Activated T-helper 2 cell treated with anti-CD3 and anti-CD28 coated beads, Interferon-gamma antibody, Interleukin-2, Interleukin-4, amounts not matched to agents 10 μg/mL and 5 μg/mL and 100 μg/mL, durations not matched to agents 14 hours and 24 hours and 36 hours (primary cell): Measurements from ENCODE around the gene MPP4. TPM values are rescaled to one million over a fixed set of nuclear protein-coding genes. Genes with fewer than 3 reads are reported as not detected.

Experiments used
- DNase-seq: peaks from one replicate; pipeline ENCODE4 v3.0.0; 2021; ENCODE audit warnings: low spot score
- H3K27ac Mint-ChIP-seq: one replicate; pipeline ENCODE4 v1.8.0; 2021; ENCODE audit warnings: mixed read lengths
- H3K27me3 Mint-ChIP-seq: one replicate; pipeline ENCODE4 v1.8.0; 2021; ENCODE audit warnings: low read depth, mixed read lengths
- H3K36me3 Mint-ChIP-seq: one replicate; pipeline ENCODE4 v1.8.0; 2021; ENCODE audit warnings: low read depth, mixed read lengths
- H3K4me1 Mint-ChIP-seq: one replicate; pipeline ENCODE4 v1.8.0; 2021; ENCODE audit warnings: low read depth, mixed read lengths
- H3K4me3 Mint-ChIP-seq: one replicate; pipeline ENCODE4 v1.8.0; 2021; ENCODE audit warnings: low read depth, mild to moderate bottlenecking, moderate library complexity, mixed read lengths
- H3K9me3 Mint-ChIP-seq: one replicate; pipeline ENCODE4 v1.8.0; 2021; ENCODE audit warnings: mixed read lengths
- intact Hi-C: fragments of 100-400 bp; cut with micrococcal nuclease; formaldehyde crosslinking; loops from one replicate; pipeline ENCODE4 v1.15.1; 2023
- total RNA-seq: library from RNA; stranded (reverse); gene quantifications from 2 replicates; pipeline ENCODE4 v1.2.3, GENCODE V29; 2022

Gene MPP4
- total RNA-seq, 1 donor from 2014 or later = not detected

DNA sequence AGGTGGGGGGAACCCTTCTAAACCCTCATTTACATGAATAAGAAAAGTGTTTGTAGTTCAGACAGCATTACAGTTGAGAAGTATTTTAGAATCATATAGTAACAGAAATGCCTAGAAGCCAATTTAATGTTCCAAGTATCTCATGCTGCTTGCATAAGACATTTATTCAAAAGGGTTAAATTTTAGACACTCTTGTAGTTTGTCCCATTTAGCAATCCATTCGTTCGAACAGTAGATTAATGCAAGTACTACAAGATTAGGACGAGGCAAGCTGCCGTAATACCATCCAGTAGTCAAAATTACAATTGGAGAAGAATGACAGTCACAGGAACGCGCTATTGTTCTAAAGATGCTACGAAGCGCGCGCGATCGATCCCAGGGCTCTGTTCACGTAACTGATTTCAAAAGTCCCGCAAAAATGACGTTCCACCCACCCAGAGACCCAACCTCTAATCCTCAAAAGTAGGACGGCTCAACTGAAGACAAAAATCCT, 56.3 kb downstream of the MPP4 start:
- peak overlapping the region; percentile 91 for H3K27ac Mint-ChIP-seq
- intact Hi-C loops = loop anchor here (1.0 to 2.0 kb wide), 3 partner anchors 139 to 409 kb away; partner anchors contain the start of genes ALS2, STRADB and TRAK2
- DNase-seq = no peak
- H3K9me3 Mint-ChIP-seq = no peaks in the 10 kb centered on the region
- H3K4me1 Mint-ChIP-seq = peaks cover 15% of the 10 kb centered on the region
- H3K4me3 Mint-ChIP-seq = peak overlapping the region; percentile 87
- H3K27me3 Mint-ChIP-seq = peaks cover 1% of the 10 kb centered on the region
- H3K36me3 Mint-ChIP-seq = peaks cover 13% of the 10 kb centered on the region

DNA sequence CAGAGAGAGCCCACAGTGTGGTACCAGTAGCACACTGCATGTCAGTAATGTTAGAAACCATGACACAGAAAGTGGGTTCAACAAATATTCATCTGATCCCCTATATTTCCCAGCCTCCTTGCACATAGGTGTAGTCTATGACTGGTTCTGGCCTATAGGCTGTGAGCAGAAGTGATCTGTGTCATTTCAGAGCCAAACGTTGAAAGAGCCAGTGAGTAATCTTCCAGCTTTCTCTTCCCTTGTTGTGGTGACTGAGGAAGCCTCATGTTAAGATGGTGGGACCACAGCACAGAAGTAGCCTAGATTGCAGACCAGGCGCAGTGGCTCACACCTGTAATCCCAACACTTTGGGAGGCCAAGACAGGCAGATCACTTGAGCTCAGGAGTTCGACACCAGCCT, 59.2 kb downstream of the MPP4 start:
- no peaks in the 10 kb centered on the region for H3K9me3 Mint-ChIP-seq
- H3K4me1 Mint-ChIP-seq = peaks cover 13% of the 10 kb centered on the region
- H3K4me3 Mint-ChIP-seq = no peak overlapping the region
- H3K36me3 Mint-ChIP-seq = peaks cover 35% of the 10 kb centered on the region
- no peaks in the 10 kb centered on the region for H3K27me3 Mint-ChIP-seq
- DNase-seq = no peak
- intact Hi-C loops = no loop called here
- H3K27ac Mint-ChIP-seq = no peak overlapping the region

DNA sequence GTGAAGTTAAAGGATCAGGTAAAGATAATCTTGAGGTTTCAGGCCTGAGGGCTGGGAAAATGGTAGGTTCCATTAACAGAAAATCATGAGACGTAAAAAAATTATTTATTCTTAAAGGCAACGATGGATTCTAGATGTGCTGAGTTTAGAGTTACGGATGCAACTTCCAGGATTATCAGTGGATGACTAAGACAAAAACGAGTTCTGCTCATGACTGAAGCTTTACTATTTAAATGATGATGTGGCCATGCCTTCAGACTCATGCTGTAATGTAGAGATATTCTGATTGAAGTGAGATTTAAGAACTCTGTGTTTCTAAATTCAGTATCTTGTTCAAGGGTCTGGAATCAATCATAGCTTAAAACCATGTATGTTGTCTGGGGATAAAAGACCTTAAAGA, 60.1 kb downstream of the MPP4 start:
- H3K4me1 Mint-ChIP-seq = peaks cover 7% of the 10 kb centered on the region
- H3K9me3 Mint-ChIP-seq = no peaks in the 10 kb centered on the region
- no peak overlapping the region for H3K4me3 Mint-ChIP-seq
- intact Hi-C loops = no loop called here
- no peak for DNase-seq
- H3K27ac Mint-ChIP-seq = no peak overlapping the region
- H3K36me3 Mint-ChIP-seq = peaks cover 42% of the 10 kb centered on the region
- no peaks in the 10 kb centered on the region for H3K27me3 Mint-ChIP-seq

DNA sequence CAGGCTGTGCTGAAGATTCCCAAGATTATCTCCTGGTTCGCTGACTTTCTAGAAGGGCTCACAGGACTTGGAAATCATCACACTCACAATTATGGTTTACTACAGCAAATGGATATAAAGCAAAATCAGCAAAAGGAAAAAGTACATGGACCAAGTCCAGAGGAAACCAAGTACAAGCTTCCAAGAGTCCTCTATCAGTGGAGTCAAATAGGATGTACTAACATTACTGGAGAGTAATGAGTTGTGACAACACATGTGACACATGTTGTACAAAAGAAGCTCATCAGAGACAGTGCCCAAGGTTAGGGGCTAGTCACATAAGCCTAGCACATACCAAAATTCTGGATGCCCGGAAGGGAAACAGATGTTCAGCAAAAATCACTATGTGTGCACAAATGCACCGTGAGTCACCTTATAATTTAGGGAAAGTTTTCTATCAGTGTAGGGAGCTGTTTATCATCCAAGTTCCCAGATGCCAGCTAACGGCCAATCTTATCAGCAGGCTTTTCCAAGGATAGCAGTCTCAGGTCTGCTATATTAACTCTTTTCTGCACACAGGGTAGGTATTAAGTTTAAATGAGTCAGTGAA, 64.7 kb downstream of the MPP4 start:
- Mint-ChIP-seq H3K4me3 (no peak overlapping the region), H3K27me3 (no peaks in the 10 kb centered on the region), H3K27ac (no peak overlapping the region), H3K9me3 (no peaks in the 10 kb centered on the region), H3K4me1 (peaks cover 1% of the 10 kb centered on the region), H3K36me3 (peaks cover 67% of the 10 kb centered on the region)
- no peak for DNase-seq
- intact Hi-C loops = no loop called here

DNA sequence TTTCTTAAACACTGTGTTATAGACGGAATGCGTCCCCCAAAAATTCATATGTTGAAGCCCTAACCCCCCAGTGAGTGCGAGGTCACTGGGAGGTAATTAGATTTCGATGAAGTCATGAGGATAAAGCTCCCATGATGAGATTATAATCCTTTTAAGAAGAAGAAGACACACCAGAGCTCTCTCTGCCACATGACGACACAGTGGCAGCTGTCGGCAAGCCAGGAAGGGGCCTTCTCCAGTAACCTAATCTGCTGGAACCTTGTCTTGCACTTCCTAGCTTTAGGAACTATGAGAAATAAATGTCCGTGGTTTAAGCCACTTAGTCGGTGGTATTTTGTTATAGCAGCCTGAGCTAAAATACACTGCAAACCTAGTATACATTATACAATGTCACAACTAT, 67.4 kb downstream of the MPP4 start:
- H3K27ac Mint-ChIP-seq = no peak overlapping the region

DNA sequence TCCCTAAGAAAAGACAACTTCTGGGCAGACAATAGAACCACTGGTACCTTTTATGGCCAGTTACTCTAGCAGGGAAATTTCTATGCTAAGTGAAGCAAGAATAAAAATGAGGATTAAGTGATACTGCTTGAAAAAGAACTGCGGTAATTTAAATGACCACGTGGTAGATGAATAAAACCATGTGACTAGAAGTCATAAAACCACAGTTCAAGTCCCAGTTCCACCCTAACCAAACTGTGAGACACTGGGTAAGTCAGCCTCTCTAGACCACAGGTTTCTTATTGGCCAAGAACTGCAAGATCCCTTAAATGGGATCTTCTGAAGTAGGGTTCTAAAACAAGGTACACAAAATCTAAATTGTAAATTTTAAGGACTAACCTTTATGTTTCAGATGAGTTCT, 67.9 kb downstream of the MPP4 start:
- Mint-ChIP-seq H3K4me3 (no peak overlapping the region), H3K27ac (no peak overlapping the region), H3K9me3 (no peaks in the 10 kb centered on the region), H3K4me1 (peaks cover 1% of the 10 kb centered on the region), H3K27me3 (no peaks in the 10 kb centered on the region), H3K36me3 (peaks cover 46% of the 10 kb centered on the region)
- intact Hi-C loops = no loop called here
- no peak for DNase-seq

More for the DNA sequence above, 67.4 kb downstream of the MPP4 start:
- DNase-seq = no peak
- no peaks in the 10 kb centered on the region for H3K9me3 Mint-ChIP-seq
- intact Hi-C loops = no loop called here
- no peaks in the 10 kb centered on the region for H3K27me3 Mint-ChIP-seq
- peaks cover 1% of the 10 kb centered on the region for H3K4me1 Mint-ChIP-seq
- peaks cover 49% of the 10 kb centered on the region for H3K36me3 Mint-ChIP-seq
- no peak overlapping the region for H3K4me3 Mint-ChIP-seq

DNA sequence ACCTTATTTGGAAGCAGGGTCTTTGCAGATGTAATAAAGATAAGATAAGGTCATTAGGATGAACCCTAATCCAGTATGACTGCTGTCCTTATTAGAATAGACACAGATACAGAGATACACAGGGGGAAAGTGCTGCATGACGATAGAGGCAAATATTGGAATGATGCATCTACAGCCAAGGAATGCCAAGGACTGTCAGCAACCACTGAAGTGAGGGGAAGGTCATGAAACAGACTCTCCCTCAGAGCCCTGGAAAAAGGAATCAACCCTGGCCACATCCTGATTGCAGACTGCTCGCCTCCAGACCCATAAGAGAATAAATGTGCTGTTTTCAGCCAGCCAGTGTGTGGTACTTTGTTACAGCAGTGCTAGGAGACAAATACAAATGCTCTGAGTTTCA, 69.9 kb downstream of the MPP4 start:
- Mint-ChIP-seq H3K4me3 (no peak overlapping the region), H3K36me3 (peaks cover 35% of the 10 kb centered on the region), H3K27me3 (no peaks in the 10 kb centered on the region), H3K9me3 (no peaks in the 10 kb centered on the region), H3K27ac (no peak overlapping the region), H3K4me1 (peaks cover 1% of the 10 kb centered on the region)
- intact Hi-C loops = no loop called here
- DNase-seq = no peak

DNA sequence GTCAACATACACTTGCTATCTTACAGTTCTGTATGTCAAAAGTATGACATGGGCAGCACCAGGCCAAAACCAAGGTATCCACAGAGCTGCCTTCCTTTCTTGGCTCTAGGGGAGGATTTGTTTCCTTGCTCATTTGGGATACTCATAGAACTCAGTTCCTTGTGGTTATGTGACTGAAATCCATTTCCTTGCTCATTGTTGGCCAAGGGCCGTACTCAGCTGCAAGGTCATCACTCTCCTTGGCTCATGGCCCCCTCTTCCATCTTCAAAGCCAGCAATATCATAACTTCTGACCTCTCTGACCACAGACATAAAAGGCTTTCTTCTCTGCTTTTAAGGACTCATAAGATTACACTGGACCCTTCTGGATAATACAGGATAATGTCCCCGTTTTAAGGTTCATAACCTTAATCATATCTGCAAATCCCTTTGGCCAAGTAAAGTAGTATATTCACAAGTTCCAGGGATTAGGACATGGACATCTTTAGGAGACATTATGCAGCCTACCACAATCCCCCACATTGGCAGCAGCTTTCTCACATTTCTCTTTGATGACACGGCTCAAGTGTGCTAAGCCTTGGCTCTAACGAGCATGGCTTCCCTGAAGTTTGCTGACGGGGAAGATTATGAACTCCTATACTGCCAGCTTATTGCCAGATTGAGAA, 76.0 kb downstream of the MPP4 start:
- no peaks in the 10 kb centered on the region for H3K27me3 Mint-ChIP-seq

DNA sequence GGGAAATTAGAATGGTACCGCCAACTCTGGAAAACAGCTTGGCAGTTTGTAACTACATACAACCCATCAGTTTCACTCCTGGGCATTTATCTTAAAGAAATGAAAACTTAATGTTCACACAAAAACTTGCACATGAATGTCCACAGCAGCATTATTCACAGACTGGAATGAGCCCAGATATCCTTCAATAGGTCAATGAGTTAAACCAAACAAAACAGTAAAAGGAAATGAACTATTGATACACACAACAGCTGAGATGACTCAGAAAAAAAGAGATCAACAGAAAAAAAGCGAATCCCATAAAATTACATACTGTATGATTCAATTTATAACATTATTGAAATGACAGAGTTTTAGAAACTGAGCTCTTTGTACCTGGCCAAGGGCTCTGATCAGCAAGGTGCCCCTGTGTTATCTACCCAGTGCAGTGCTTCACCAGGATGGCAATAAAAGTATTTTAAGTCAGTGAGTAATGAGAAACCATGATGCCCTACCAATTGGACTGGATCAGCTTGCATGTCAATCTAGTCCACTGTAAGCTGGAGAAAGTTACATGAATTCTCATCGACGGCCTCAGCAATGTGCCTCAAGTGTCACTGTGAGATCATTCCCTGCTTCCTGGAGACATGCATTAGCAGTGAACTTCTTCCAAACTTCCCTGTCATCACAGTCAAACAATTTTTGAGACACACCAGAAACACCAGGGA, 77.0 kb downstream of the MPP4 start:
- Mint-ChIP-seq H3K9me3 (no peaks in the 10 kb centered on the region), H3K36me3 (peaks cover 4% of the 10 kb centered on the region), H3K4me3 (no peak overlapping the region), H3K27me3 (no peaks in the 10 kb centered on the region), H3K4me1 (no peaks in the 10 kb centered on the region), H3K27ac (no peak overlapping the region)
- intact Hi-C loops = no loop called here
- DNase-seq = no peak

More for the DNA sequence above, 76.0 kb downstream of the MPP4 start:
- no peaks in the 10 kb centered on the region for H3K9me3 Mint-ChIP-seq
- no peaks in the 10 kb centered on the region for H3K4me1 Mint-ChIP-seq
- intact Hi-C loops = no loop called here
- no peak overlapping the region for H3K27ac Mint-ChIP-seq
- no peak overlapping the region for H3K4me3 Mint-ChIP-seq
- H3K36me3 Mint-ChIP-seq = peaks cover 6% of the 10 kb centered on the region
- no peak for DNase-seq

DNA sequence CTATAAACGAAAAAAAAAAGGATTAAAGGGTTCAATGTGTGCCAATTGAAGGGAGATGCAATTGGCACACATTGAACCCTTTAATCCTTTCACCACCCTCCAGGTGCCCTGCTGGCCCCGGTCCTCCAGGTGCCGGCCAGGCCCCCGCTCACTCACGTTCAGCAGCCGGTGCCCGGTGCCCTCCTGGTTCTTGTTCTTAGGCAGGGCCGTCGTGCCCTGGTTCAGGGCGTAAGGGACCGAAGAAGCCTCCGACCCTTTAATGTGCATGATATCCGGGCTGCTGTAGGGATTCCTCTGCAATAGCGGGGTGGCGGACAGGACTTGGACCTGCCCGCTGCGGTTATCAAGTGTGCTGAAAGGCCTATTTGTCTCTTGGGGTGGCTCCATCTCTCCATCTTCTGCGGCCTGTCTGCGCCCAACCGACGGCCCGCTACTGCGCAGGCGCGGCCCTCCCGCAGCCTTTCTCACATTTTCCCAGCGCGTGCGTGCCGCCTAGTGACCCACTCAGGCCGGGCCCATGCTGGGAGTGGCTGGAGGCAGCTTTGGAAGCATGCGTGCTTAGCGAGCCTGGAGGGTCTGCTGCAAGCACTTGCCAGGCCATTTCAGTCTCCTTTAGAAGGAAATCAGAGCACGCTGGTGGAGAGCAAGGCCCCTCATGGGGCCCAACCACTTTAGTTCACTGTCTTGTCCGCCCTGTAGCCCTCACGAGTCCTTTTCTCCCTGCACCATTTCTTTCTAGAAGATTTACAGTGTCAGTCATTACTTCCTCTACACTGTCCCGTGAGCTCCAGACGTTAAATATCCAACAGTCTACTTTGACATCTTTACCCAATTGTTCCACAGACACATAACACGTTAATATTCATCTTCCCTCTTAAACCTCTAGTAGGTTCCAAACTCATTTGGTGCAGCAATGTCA, 79.4 kb downstream of the MPP4 start:
- no peak overlapping the region for H3K27ac Mint-ChIP-seq
- intact Hi-C loops = no loop called here
- no peaks in the 10 kb centered on the region for H3K9me3 Mint-ChIP-seq
- H3K27me3 Mint-ChIP-seq = peaks cover 15% of the 10 kb centered on the region
- no peaks in the 10 kb centered on the region for H3K36me3 Mint-ChIP-seq
- no peak for DNase-seq
- no peak overlapping the region for H3K4me3 Mint-ChIP-seq
- H3K4me1 Mint-ChIP-seq = no peaks in the 10 kb centered on the region

DNA sequence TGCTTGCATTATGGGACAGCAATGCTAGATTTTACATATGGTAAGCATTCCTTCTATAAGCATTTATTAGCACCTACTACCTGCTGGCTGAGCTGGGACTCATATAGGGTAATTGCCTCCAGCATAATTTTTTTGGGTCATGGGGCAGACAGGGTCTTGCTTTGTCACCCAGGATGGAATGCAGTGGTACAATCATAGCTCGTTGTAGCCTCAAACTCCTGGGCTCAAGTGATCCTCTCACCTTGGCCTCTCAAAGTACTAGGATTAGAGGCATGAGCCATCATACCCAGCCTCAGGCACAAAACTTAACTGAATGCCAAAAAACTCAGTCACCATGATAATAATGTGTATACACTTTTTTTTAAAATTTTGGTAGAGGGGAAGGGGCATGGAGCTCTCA, 90.4 kb downstream of the MPP4 start:
- no peak overlapping the region for H3K4me3 Mint-ChIP-seq

DNA sequence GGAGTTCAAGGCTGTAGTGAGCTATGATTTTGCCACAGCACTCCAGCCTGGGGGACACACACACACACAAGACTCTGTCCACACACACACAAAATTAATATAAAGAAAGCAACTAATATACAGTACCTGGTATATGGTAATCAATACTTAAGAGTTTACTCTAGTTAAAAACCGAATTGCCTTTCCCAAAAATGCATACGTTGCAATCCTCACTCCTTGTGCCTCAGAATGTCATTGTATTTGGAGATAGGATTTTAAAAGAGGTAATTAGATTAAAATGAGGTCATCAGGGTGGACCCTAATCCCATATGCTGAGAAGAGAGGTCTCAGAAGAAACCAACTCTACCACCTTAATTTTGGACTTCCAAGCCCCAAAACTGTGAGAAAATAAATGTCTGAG, 90.9 kb downstream of the MPP4 start:
- no peak overlapping the region for H3K4me3 Mint-ChIP-seq
- H3K27ac Mint-ChIP-seq = no peak overlapping the region
- no peaks in the 10 kb centered on the region for H3K4me1 Mint-ChIP-seq
- H3K36me3 Mint-ChIP-seq = no peaks in the 10 kb centered on the region
- H3K27me3 Mint-ChIP-seq = peaks cover 29% of the 10 kb centered on the region
- peaks cover 12% of the 10 kb centered on the region for H3K9me3 Mint-ChIP-seq
- no peak for DNase-seq
- intact Hi-C loops = no loop called here

More for the DNA sequence above, 90.4 kb downstream of the MPP4 start:
- Mint-ChIP-seq H3K27me3 (peaks cover 27% of the 10 kb centered on the region), H3K27ac (no peak overlapping the region), H3K9me3 (peaks cover 12% of the 10 kb centered on the region), H3K4me1 (no peaks in the 10 kb centered on the region), H3K36me3 (no peaks in the 10 kb centered on the region)
- DNase-seq = no peak
- intact Hi-C loops = no loop called here
